ENCODE data around the gene SEC62.

DNA sequence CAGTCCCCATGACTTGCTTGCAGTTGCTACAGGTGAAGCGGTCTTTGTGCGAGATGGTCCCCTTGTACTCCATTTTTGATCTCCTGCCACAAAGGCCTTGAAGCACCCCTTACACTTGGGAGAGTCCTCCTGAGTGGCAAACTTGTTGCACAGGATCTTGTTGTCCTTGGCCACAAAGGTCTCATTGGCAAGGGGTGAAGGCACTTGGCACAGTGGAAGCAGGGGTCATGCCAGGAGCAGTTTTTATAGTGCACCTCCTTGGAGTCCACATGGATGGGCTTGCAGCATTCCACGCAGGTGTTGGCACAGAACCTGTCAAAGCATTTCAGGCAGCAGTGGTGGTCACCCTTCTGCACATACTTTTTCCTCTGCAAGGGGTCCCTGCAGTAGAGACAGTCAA is 20.3 kb upstream of the SEC62 start:
- TF ChIP-seq, protein P1, sequence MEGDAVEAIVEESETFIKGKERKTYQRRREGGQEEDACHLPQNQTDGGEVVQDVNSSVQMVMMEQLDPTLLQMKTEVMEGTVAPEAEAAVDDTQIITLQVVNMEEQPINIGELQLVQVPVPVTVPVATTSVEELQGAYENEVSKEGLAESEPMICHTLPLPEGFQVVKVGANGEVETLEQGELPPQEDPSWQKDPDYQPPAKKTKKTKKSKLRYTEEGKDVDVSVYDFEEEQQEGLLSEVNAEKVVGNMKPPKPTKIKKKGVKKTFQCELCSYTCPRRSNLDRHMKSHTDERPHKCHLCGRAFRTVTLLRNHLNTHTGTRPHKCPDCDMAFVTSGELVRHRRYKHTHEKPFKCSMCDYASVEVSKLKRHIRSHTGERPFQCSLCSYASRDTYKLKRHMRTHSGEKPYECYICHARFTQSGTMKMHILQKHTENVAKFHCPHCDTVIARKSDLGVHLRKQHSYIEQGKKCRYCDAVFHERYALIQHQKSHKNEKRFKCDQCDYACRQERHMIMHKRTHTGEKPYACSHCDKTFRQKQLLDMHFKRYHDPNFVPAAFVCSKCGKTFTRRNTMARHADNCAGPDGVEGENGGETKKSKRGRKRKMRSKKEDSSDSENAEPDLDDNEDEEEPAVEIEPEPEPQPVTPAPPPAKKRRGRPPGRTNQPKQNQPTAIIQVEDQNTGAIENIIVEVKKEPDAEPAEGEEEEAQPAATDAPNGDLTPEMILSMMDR (conservative IDR thresholded peaks at IDR 0.05 in 1 of 2, IDR thresholded peaks at IDR 0.05 in 1 of 2; ENCODE audit: low read depth in 1 of 2, low read length in 2 of 2), result no peak
- TF ChIP-seq EZH2 (IDR thresholded peaks at IDR 0.05; ENCODE audit: low read length, missing control alignments), result no peak

All from fibroblast of lung (primary cell).